ACC112 (cell line): ENCODE data around the gene PYM1.

Source experiments
- H2AFZ ChIP-seq: fragments of 200-600 bp; sonication (generic); one replicate; pipeline ENCODE4 v1.6.0; 2017; ENCODE audit warnings: antibody characterized with exemption, low read length; ENCODE audit not compliant: unreplicated experiment
- H3K27ac ChIP-seq: fragments of 200-600 bp; sonication (generic); 2 replicates; pipeline ENCODE4 v1.5.1; 2014; ENCODE audit warnings: low read depth, mild to moderate bottlenecking, antibody characterized with exemption, low read length, moderate library complexity
- H3K27me3 ChIP-seq: fragments of 200-600 bp; sonication (generic); 2 replicates; pipeline ENCODE4 v1.6.1; 2014; ENCODE audit warnings: mild to moderate bottlenecking, antibody characterized with exemption, low read length, moderate library complexity, mixed read lengths; ENCODE audit not compliant: insufficient read depth
- H3K36me3 ChIP-seq: fragments of 200-600 bp; sonication (generic); 2 replicates; pipeline ENCODE4 v1.6.1; 2016; ENCODE audit warnings: mild to moderate bottlenecking, antibody characterized with exemption, low read length, moderate library complexity, mixed read lengths; ENCODE audit not compliant: insufficient read depth
- H3K4me1 ChIP-seq: fragments of 200-600 bp; sonication (generic); one replicate; pipeline ENCODE4 v1.6.1; 2016; ENCODE audit warnings: low read length, mixed read lengths; ENCODE audit not compliant: insufficient read depth, unreplicated experiment, control insufficient read depth
- H3K4me3 ChIP-seq: fragments of 200-600 bp; sonication (generic); 2 replicates; pipeline ENCODE4 v1.5.1; 2014; ENCODE audit warnings: mild to moderate bottlenecking, low read depth, low read length
- H3K79me2 ChIP-seq: fragments of 200-600 bp; sonication (generic); one replicate; pipeline ENCODE4 v1.6.0; 2016; ENCODE audit warnings: low read length; ENCODE audit not compliant: control insufficient read depth, unreplicated experiment, insufficient read depth

Gene PYM1

GRCh38 chr12:55965941-55966407 is 38.3 kb upstream of the PYM1 start, which contains the start of gene PMEL:
Gene PMEL, minus strand, starts transcription at chr12:55966042. Its CDS starts 31 bp downstream, at chr12:55966011.
- peak within 1 kb of the TSS; percentile 98 for H3K27ac ChIP-seq
- H3K27me3 ChIP-seq, result no peaks in the 10 kb centered on the region
- peaks cover 34% of the 10 kb centered on the region for H3K4me1 ChIP-seq
- peak within 1 kb of the TSS; percentile 90 for H3K4me3 ChIP-seq
- peaks cover 10% of the 10 kb centered on the region; the same call in 1 of the 2 replicates for H3K36me3 ChIP-seq
- H2AFZ ChIP-seq, result peak within 1 kb of the TSS; percentile 69
- H3K79me2 ChIP-seq, result peaks cover 36% of the 10 kb centered on the region

GRCh38 chr12:55965240-55965639 is 37.5 kb upstream of the PYM1 start:
- Histone ChIP-seq H3K4me3 (no peak overlapping the region), H2AFZ (no peak overlapping the region), H3K36me3 (peaks cover 7% of the 10 kb centered on the region; the same call in 1 of the 2 replicates), H3K27me3 (no peaks in the 10 kb centered on the region), H3K4me1 (peaks cover 27% of the 10 kb centered on the region), H3K79me2 (peaks cover 32% of the 10 kb centered on the region), H3K27ac (no peak overlapping the region)

- Histone ChIP-seq H3K4me3 (no peak overlapping the region), H3K79me2 (peaks cover 21% of the 10 kb centered on the region), H3K27ac (no peak overlapping the region), H3K4me1 (peaks cover 16% of the 10 kb centered on the region), H3K36me3 (peaks cover 4% of the 10 kb centered on the region; the same call in 1 of the 2 replicates), H3K27me3 (no peaks in the 10 kb centered on the region), H2AFZ (no peak overlapping the region)
These were observed 36.1 kb upstream of the PYM1 start for GRCh38 chr12:55963760-55964159.

GRCh38 chr12:55957106-55957859 is 29.6 kb upstream of the PYM1 start:
- Histone ChIP-seq H3K27me3 (no peaks in the 10 kb centered on the region), H2AFZ (no peak overlapping the region), H3K4me3 (no peak overlapping the region), H3K4me1 (peaks cover 10% of the 10 kb centered on the region), H3K36me3 (no peaks in the 10 kb centered on the region), H3K79me2 (no peaks in the 10 kb centered on the region), H3K27ac (no peak overlapping the region)

- H3K27me3 ChIP-seq, result no peaks in the 10 kb centered on the region
- peaks cover 10% of the 10 kb centered on the region for H3K4me1 ChIP-seq
- no peaks in the 10 kb centered on the region for H3K79me2 ChIP-seq
- H3K4me3 ChIP-seq, result no peak overlapping the region
- H2AFZ ChIP-seq, result no peak overlapping the region
- H3K36me3 ChIP-seq, result peaks cover 10% of the 10 kb centered on the region
- H3K27ac ChIP-seq, result no peak overlapping the region
These were observed 28.3 kb upstream of the PYM1 start for GRCh38 chr12:55955800-55956508.

GRCh38 chr12:55955344-55955743 is 27.6 kb upstream of the PYM1 start:
- Histone ChIP-seq H3K27me3 (no peaks in the 10 kb centered on the region), H3K79me2 (no peaks in the 10 kb centered on the region), H3K4me1 (peaks cover 10% of the 10 kb centered on the region), H3K36me3 (peaks cover 10% of the 10 kb centered on the region), H3K27ac (no peak overlapping the region), H3K4me3 (no peak overlapping the region), H2AFZ (no peak overlapping the region)

- Histone ChIP-seq H3K36me3 (peaks cover 13% of the 10 kb centered on the region), H3K27me3 (no peaks in the 10 kb centered on the region), H2AFZ (no peak overlapping the region), H3K79me2 (no peaks in the 10 kb centered on the region), H3K4me3 (no peak overlapping the region), H3K4me1 (no peaks in the 10 kb centered on the region), H3K27ac (no peak overlapping the region)
These were observed 18.9 kb upstream of the PYM1 start for GRCh38 chr12:55946553-55946952.

GRCh38 chr12:55942577-55943136 is 15.0 kb upstream of the PYM1 start:
- peaks cover 16% of the 10 kb centered on the region for H3K36me3 ChIP-seq

GRCh38 chr12:55942055-55942454 is 14.4 kb upstream of the PYM1 start:
- H3K4me1 ChIP-seq, result peaks cover 15% of the 10 kb centered on the region
- H3K27me3 ChIP-seq, result no peaks in the 10 kb centered on the region
- H3K4me3 ChIP-seq, result no peak overlapping the region
- no peak overlapping the region for H2AFZ ChIP-seq
- H3K79me2 ChIP-seq, result no peaks in the 10 kb centered on the region
- H3K27ac ChIP-seq, result no peak overlapping the region
- peaks cover 20% of the 10 kb centered on the region for H3K36me3 ChIP-seq

More at GRCh38 chr12:55942577-55943136, 15.0 kb upstream of the PYM1 start:
- H3K79me2 ChIP-seq, result no peaks in the 10 kb centered on the region
- H3K27me3 ChIP-seq, result no peaks in the 10 kb centered on the region
- no peak overlapping the region for H3K4me3 ChIP-seq
- H3K27ac ChIP-seq, result no peak overlapping the region
- H2AFZ ChIP-seq, result no peak overlapping the region
- peaks cover 10% of the 10 kb centered on the region for H3K4me1 ChIP-seq

- Histone ChIP-seq H3K4me3 (no peak overlapping the region), H3K79me2 (no peaks in the 10 kb centered on the region), H3K36me3 (peaks cover 20% of the 10 kb centered on the region; the same call in 1 of the 2 replicates), H3K27ac (peak overlapping the region; percentile 0; the same call in 1 of the 2 replicates), H3K4me1 (peaks cover 15% of the 10 kb centered on the region), H2AFZ (no peak overlapping the region), H3K27me3 (no peaks in the 10 kb centered on the region)
These were observed 12.5 kb upstream of the PYM1 start for GRCh38 chr12:55940065-55940732.
